WI38 (cell line): ENCODE results near the gene HCN2.
"Not testable (repeated sequence)": the region's sequence is repeated elsewhere in the genome, so short reads cannot be mapped to it uniquely, and the experiment has no call there.

Experiments used
- H3K4me3 ChIP-seq: 2 replicates; pipeline ENCODE4 v1.5.1; 2011; ENCODE audit warnings: low read depth, mild to moderate bottlenecking, control low read depth, low read length
- TF ChIP-seq, protein P1 (sequence below): IDR thresholded peaks from 2 replicates; pipeline ENCODE4 v1.5.1; 2012; ENCODE audit warnings: low read depth, mild to moderate bottlenecking, control low read depth, low read length

The HCN2 gene

DNA sequence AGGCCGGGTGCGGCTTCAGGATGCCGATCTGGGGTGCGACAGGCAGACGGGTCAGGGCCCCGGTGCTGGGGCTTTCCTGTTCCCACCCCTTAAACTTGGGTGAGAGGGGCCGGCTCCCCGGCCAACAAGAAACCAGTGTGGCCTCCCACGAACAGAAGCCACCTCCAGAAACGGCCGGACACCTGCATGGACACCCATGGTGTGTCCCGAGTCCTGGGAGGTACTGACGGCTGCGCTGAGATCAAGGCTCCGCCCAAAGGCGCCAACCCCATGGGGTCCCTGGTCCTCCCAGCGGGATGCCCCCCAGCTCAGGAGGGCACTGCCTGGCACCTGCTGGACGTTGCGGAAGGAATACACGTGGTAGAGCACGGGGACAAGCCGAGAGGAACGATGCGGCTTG is 32.1 kb downstream of the HCN2 start:
- no peak overlapping the region for H3K4me3 ChIP-seq
- TF ChIP-seq, protein P1, sequence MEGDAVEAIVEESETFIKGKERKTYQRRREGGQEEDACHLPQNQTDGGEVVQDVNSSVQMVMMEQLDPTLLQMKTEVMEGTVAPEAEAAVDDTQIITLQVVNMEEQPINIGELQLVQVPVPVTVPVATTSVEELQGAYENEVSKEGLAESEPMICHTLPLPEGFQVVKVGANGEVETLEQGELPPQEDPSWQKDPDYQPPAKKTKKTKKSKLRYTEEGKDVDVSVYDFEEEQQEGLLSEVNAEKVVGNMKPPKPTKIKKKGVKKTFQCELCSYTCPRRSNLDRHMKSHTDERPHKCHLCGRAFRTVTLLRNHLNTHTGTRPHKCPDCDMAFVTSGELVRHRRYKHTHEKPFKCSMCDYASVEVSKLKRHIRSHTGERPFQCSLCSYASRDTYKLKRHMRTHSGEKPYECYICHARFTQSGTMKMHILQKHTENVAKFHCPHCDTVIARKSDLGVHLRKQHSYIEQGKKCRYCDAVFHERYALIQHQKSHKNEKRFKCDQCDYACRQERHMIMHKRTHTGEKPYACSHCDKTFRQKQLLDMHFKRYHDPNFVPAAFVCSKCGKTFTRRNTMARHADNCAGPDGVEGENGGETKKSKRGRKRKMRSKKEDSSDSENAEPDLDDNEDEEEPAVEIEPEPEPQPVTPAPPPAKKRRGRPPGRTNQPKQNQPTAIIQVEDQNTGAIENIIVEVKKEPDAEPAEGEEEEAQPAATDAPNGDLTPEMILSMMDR: no peak

DNA sequence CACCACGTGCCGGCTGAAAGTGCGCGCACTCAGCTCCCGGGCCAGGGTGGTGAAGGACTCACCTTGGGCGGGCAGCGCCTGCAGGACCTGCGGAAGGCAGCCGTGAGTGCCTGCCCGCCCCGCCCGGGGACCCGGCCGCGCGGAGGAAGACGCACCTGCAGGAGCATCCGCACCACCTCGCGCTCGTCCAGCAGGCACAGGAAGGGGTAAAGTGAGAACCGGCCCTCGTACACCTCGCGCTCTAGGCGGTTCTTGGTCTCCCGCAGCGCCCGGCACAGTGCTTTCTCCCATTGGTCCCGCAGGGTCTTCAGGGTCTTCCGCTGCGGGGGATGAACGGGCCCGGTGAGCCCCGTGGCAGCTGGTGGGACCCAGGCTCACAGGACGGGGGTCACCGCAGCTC is 33.0 kb downstream of the HCN2 start:
- TF ChIP-seq, protein P1: no peak
- no peak overlapping the region for H3K4me3 ChIP-seq

DNA sequence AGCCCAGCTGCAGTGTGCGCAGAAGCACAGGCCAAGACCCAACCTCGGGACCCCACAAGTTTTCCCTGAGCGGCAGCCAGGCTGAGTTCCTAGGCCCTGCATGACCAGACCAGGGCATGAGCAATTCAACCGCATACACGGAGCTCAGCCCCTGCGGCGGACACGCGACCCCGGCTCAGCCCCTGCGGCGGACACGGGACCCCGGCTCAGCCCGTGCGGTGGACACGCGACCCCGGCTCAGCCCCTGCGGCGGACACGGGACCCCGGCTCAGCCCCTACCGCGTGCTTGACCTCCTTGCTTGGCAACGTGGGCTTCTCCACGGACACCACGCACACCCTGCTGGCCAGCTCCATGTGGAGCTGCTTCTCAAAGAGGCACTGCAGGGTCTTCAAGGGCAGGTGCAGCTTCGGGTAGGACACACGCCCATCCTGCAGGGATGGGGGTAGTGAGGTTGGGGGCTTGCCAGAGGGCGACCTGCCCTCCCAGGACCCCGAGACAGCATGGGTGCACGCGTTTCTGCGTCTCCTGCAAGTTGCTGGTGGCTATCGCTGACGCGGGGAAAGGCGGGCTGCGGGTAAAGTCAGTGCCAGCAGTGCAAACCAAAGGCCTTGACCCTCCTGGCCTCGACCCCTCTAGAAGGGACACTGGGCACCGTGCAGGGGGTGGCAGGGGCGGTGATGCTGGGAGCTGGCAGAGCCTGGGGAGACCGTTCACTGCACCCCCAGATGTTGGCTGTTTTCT is 33.7 kb downstream of the HCN2 start:
- H3K4me3 ChIP-seq: no peak overlapping the region
- TF ChIP-seq, protein P1: no peak

GRCh38 chr19:623974-624373 is 34.3 kb downstream of the HCN2 start:
- TF ChIP-seq, protein P1: no peak
- no peak overlapping the region for H3K4me3 ChIP-seq

DNA sequence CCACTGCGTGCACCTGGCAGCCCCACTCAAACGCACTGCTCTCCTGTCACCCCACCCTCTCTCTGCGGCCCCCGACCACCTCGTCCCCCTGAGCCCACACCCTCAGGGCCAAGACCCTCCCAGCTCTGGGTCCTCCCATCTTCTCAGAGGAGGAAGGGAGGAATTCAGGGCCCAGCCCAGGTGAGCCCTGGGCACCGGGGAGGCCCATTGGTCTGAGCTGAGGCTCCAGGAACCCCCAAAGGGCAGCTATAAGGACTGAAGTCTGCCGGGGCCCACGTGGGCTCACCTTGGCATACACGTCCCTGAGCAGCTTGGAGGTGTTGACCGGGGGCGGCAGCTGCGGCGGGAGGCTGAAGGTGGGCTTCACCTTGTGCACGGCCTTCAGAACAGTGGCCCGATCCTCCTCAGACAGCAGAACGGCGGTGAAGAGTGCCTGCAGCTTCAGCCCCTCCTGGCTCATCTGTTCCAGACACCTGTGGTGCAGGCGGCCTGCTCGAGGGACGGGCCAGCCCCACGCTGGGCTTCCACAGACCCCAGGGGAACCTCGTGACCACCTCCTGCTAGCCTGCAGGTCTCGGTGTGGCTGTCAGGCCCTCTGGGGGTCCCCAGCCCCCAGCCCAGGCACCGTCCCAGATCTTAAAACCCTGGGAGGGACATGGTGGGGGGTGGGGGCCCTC is 34.9 kb downstream of the HCN2 start:
- no peak overlapping the region for H3K4me3 ChIP-seq
- TF ChIP-seq, protein P1: no peak

- H3K4me3 ChIP-seq: no peak overlapping the region
- TF ChIP-seq, protein P1: no peak
Measured at GRCh38 chr19:625257-625656, 35.6 kb downstream of the HCN2 start.

- H3K4me3 ChIP-seq: not testable (repeated sequence)
Measured at GRCh38 chr19:626566-626965, 36.9 kb downstream of the HCN2 start.
